Psoas muscle (tissue), 8 donors: ENCODE results near the gene CMBL. TPM values are rescaled to one million over a fixed set of nuclear protein-coding genes. Genes with fewer than 3 reads are reported as not detected.

Experiments
- ATAC-seq, 4 donors: fragments of 200-7000 bp; cut with Tn5 transposase; one replicate each; pipeline ENCODE4 v1.9.1; 2020; ENCODE audit warnings: moderate library complexity in 3 of 4, mild to moderate bottlenecking in 2 of 4
- DNase-seq, 2 donors: peaks; one replicate each; pipeline ENCODE4 v3.0.0-alpha.2; 2020
- H3K27ac ChIP-seq: fragments of 200-600 bp; one replicate; pipeline ENCODE4 v1.8.0; 2022
- H3K27me3 ChIP-seq, 3 donors: fragments of 200-600 bp in 1 of 3; one replicate each; pipeline versions ENCODE4 v1.6.1 to v1.8.0; 2013 to 2022; ENCODE audit warnings: low read length in 2 of 3, mild to moderate bottlenecking in 2 of 3, moderate library complexity in 1 of 3; ENCODE audit not compliant: insufficient read depth in 3 of 3
- H3K36me3 ChIP-seq, 2 donors: fragments of 200-600 bp in 1 of 2; one replicate each; pipeline versions ENCODE4 v1.6.1 to v1.8.0; 2013 to 2022; ENCODE audit warnings: low read depth in 1 of 2, mild to moderate bottlenecking in 1 of 2, moderate library complexity in 1 of 2; ENCODE audit not compliant: insufficient read depth in 1 of 2
- H3K4me1 ChIP-seq: fragments of 200-600 bp; one replicate; pipeline ENCODE4 v1.8.0; 2022
- H3K4me3 ChIP-seq: fragments of 200-600 bp; one replicate; pipeline ENCODE4 v1.8.0; 2022; ENCODE audit warnings: mild to moderate bottlenecking
- H3K9me3 ChIP-seq: fragments of 200-600 bp; one replicate; pipeline ENCODE4 v1.8.0; 2022
- WGBS, 3 donors: extraction: QIAGEN DNeasy Blood & Tissue Kit; methylation state at CpG; one replicate each; pipeline versions ENCODE4 v1.1.6 to v1.1.7; 2013; 5-methylcytosine and 5-hydroxymethylcytosine counted together
- intact Hi-C, 2 donors: fragments of 100-400 bp; cut with DNase I; formaldehyde crosslinking; loops; one replicate each; pipeline versions ENCODE4 v1.11.0 to v1.14.2; 2022
- polyA plus RNA-seq, 3 donors: library from polyadenylated mRNA; stranded (reverse); fragments of 200-250 nt; gene quantifications; one replicate each; pipeline ENCODE4 v1.2.3, GENCODE V29; 2013
- total RNA-seq, 4 donors: library from RNA; stranded (reverse); fragmentation: NEBNext Ultra II Directional in 2 of 4; extraction: Animal tissue kit (Norgen Biotek cat#: 25700) in 2 of 4; gene quantifications; one replicate each; pipeline versions ENCODE4 v1.2.1 to v1.2.4, GENCODE V29; 2021 to 2023
- TF ChIP-seq, protein P1 (sequence below): fragments of 200-600 bp; IDR thresholded peaks from one replicate; pipeline ENCODE4 v1.8.0; 2022; ENCODE audit warnings: antibody characterized with exemption
- donor health status: healthy with polysubstance abuse.
- donor health status: DM: no; HTN: no; CAD: no; lungs with moderate emphysema.
- donor health status: Bipolar disorder and iron deficiency.
- donor health status: healthy.
- donor health status: DM: yes; HTN: yes; CAD: no.
- donor health status: DM: no; HTN: no; CAD: no.
- donor health status: DM: no; HTN: no; CAD: no.
- donor health status: DM: yes; HTN: yes; CAD: no.

CMBL gene
- total and polyA plus RNA-seq, 7 donors = 9.4 to 243 (median 55.7) TPM

GRCh38 chr5:10272053-10272874 is 35.4 kb downstream of the CMBL start:
- whole genome bisulfite sequencing, 3 donors = 71 to 81% (median 77%) methylated on average over 9 of the region's 9 CpGs
- no peaks in the 10 kb centered on the region for H3K9me3 ChIP-seq
- ATAC-seq = no peak
- intact Hi-C loops = no loop called here
- no peak for DNase-seq
- H3K4me3 ChIP-seq = no peak overlapping the region
- no peak overlapping the region for H3K27ac ChIP-seq
- H3K36me3 ChIP-seq = peaks cover 0 to 7% of the 10 kb centered on the region in 2 donors
- H3K4me1 ChIP-seq = peaks cover 2% of the 10 kb centered on the region
- TF ChIP-seq, protein P1, sequence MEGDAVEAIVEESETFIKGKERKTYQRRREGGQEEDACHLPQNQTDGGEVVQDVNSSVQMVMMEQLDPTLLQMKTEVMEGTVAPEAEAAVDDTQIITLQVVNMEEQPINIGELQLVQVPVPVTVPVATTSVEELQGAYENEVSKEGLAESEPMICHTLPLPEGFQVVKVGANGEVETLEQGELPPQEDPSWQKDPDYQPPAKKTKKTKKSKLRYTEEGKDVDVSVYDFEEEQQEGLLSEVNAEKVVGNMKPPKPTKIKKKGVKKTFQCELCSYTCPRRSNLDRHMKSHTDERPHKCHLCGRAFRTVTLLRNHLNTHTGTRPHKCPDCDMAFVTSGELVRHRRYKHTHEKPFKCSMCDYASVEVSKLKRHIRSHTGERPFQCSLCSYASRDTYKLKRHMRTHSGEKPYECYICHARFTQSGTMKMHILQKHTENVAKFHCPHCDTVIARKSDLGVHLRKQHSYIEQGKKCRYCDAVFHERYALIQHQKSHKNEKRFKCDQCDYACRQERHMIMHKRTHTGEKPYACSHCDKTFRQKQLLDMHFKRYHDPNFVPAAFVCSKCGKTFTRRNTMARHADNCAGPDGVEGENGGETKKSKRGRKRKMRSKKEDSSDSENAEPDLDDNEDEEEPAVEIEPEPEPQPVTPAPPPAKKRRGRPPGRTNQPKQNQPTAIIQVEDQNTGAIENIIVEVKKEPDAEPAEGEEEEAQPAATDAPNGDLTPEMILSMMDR = no peak
- H3K27me3 ChIP-seq = no peaks in the 10 kb centered on the region

DNA sequence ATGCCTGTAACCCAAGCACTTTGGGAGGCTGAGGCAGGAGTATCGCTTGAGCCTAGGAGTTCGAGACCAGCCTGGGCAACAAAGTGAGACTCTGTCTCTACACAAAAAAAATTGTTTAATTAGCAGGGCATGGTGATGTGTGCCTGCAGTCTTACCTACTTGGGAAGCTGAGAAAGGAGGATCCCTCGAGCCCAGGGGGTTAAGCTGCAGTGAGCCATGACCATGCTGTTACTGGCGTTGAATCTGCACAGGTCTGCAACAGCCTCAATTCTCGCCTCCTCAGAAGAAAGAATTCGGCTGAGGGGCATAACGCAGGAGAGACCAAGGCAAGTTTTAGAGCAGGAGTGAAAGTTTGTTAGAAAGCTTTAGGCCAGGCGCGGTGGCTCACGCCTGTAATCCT is 39.6 kb downstream of the CMBL start:
- Histone ChIP-seq H3K27me3 (no peaks in the 10 kb centered on the region), H3K4me3 (no peak overlapping the region), H3K27ac (peak overlapping the region; percentile 34), H3K4me1 (peaks cover 8% of the 10 kb centered on the region), H3K9me3 (no peaks in the 10 kb centered on the region), H3K36me3 (peaks cover 0 to 28% of the 10 kb centered on the region in 2 donors)
- ATAC-seq = no peak
- 94 to 98% (median 97%) methylated on average over 10 of the region's 10 CpGs for WGBS, 3 donors
- TF ChIP-seq, protein P1 = no peak
- no peak for DNase-seq
- intact Hi-C loops = no loop called here

DNA sequence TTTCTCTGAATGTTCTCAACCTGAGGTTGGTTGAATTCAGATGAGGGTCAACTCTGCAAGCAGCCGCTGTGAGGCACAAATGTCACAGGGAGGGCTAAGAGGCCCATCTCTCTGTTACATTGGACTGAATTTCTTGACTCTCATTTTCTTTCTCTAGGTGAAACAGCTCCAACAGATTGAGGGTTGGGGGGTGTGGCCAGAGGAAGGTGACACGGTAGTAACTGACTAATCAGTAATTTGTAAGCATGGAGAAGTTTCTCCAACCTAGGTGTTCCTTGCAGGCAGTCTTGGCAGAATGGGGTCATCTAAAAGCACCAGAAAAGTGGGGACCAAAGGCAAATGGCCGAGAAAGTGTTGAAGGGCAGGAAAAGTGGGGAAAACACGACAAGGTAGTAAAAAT is 40.9 kb downstream of the CMBL start:
- DNase-seq = no peak
- peak overlapping the region; percentile 65 for H3K27ac ChIP-seq
- peaks cover 8% of the 10 kb centered on the region for H3K4me1 ChIP-seq
- 77 to 81% (median 80%) methylated on average over 4 of the region's 4 CpGs for WGBS, 3 donors
- H3K4me3 ChIP-seq = no peak overlapping the region
- no peaks in the 10 kb centered on the region for H3K27me3 ChIP-seq
- TF ChIP-seq, protein P1 = no peak
- intact Hi-C loops = no loop called here
- no peak for ATAC-seq
- H3K36me3 ChIP-seq = peaks cover 5 to 40% of the 10 kb centered on the region in 2 donors
- H3K9me3 ChIP-seq = no peaks in the 10 kb centered on the region

- no peak for DNase-seq
- H3K27ac ChIP-seq = peak overlapping the region; percentile 25
- no peaks in the 10 kb centered on the region for H3K9me3 ChIP-seq
- TF ChIP-seq, protein P1 = no peak
- no peak overlapping the region for H3K4me3 ChIP-seq
- WGBS, 3 donors = 52 to 76% (median 52%) methylated on average over 4 of the region's 4 CpGs
- intact Hi-C loops = no loop called here
- H3K36me3 ChIP-seq = peaks cover 5 to 47% of the 10 kb centered on the region in 2 donors
- H3K27me3 ChIP-seq = no peaks in the 10 kb centered on the region
- no peak for ATAC-seq
- H3K4me1 ChIP-seq = peaks cover 8% of the 10 kb centered on the region
Measured at GRCh38 chr5:10266137-10266536, 41.6 kb downstream of the CMBL start.
